ENCODE results near the gene TOR1B.
A peak's percentile ranks its signal among the peaks of the same experiment; 100 is the strongest.

Gene TOR1B

DNA sequence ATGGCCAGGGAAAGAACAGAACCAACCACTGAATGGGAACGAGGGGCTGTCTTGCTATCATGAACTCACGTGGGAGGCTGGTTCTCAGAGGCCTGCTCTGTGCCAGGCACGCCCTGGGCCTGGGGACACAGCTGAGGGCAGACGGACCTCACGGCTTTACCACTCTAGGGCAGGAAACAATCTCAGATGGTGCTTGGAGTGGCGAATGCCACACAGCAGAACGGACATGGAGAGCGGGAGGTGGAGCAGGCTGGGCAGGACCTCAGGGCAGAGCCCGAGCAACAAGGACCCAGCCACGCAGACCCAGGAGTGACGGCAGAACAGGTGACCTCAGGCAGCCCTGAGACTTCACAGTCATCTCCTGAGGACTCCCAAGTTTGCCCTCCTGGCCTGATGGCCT lies 12.3 kb downstream of the TOR1B start:
- no peak for DNase-seq

DNA sequence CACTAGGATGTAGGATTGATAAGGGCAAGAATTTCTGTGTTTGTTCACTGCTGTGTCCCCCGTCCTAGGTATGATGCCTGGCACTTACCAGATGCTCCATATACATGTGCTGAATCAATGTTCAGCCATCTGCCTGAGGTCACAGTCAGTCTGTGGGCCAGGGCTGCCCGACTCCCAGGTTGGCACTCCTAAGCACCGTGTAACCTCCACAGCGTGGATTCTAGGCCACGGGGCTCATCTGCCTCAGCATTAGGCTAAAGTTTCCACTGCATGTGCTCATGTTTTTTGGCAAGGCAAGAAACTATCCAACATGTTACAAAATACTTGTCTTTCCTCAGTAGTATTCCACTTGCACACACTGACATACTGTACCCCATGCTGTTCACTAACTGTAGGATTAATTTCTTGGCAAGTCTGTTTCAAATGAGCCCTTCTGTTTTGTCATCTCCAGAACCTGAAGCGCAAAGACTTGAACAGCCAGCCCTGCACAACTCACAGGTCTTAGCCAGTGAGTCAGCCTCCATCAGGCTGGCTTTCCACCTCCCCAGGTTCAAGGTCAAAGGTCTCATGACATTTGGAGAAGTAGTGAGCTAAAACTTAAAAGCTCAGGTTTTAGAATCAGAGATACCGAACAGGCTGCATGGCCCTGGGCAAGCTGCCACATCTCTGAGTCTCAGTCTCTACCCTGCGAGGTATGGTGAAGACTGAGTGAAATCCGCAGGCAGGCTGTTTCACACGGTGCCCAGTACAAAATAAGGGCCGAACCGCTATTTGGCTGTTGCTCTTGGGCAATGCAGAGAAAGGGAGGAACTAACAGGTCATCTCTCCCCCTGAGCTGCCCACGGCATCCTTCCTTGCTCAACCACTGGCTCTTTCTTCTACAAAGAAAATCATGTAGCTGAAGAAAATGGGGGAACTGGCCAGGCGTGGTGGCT lies 13.8 kb downstream of the TOR1B start:
- no peak for DNase-seq

DNA sequence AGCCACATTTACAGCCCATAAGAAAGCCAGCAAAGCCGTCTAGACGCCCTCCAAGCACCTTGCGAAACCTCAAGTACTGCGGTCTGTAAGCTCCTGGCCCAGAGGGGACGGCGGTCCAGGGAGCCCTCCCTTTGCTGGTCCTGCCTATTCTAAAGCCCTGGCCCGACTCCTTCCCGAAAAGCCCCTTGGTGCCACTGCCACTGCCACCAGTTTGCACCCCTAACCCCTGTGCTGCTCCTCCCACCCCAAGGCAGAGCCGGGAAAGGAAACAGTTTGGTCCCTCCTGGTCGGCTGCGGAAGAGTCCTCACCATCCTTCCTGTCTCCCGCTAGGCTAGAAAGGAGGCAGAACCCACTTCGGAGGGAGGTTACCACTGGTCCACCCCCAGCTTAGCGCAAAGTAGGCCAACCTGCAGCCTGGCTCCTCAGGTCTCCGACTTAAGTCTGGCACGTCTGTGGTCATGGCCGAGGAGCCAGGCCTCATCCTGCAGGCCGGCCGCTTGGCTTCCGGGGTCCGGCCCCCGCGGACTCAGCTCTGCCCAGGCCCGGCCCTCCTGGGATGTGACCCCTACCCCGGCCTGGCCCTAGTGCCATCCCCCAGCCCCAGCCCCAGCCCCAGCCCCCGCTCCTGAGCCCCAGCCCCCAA lies 20.0 kb downstream of the TOR1B start:
- no peak for DNase-seq

DNA sequence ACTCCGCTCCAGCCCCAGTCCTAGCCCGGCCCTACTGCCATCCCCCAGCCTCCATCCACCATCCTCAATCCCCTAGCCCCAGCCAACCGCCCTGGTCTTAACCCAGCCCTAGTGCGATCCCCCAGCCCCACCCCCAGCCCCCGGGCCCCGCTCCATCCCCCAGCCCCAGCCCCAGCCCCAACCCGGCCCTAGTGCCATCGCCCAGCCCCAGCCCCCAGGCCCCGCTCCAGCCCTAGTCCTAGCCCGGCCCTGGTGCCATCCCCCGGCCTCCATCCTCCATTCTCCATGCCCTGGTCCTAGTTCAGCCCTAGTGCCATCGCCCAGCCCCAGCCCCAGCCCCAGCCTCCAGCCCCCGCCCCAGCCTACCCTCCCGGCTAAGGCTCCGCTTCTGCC lies 20.6 kb downstream of the TOR1B start:
- no peak for DNase-seq

DNA sequence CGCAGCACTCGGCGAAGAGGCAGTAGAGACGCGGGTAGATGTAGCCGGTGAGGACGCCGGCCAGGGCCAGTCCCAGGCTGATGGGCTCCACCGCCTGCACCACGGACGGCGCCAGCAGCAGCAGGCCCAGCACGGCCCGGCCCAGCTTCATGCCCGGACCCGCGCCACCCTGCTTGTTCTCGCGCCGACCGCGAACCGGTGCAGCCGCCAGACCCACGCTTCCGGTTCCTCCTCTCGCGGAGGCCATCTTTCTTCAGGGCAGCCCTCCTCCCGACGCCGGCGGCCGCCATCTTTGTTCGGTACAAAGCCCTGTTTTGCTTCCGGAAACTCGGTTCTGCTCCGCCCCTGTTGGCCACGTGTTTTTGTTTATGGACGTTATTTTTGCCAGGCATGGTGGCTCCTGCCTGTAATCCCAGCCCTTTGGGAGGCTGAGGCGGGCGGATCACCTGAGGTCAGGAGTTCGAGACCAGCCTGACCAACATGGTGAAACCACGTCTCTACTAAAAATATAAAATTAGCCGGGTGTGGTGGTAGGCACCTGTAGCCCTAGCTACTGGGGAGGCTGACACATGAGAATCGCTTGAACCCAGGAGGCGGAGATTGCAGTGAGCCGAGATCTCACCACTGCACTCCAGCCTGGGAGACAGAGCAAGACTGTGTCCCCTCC lies 21.1 kb downstream of the TOR1B start, which contains the start of gene TOR1A:
Gene TOR1A, minus strand, starts transcription at position 202 of the 667 bp plus-strand sequence. Its CDS starts 51 bp downstream, at position 151.
- DNase-seq = peak; percentile 95

GRCh38 chr9:129826344-129826743 lies 23.4 kb downstream of the TOR1B start:
- DNase-seq = no peak

- no peak for DNase-seq
Observed at GRCh38 chr9:129826759-129827158, 23.8 kb downstream of the TOR1B start.

DNA sequence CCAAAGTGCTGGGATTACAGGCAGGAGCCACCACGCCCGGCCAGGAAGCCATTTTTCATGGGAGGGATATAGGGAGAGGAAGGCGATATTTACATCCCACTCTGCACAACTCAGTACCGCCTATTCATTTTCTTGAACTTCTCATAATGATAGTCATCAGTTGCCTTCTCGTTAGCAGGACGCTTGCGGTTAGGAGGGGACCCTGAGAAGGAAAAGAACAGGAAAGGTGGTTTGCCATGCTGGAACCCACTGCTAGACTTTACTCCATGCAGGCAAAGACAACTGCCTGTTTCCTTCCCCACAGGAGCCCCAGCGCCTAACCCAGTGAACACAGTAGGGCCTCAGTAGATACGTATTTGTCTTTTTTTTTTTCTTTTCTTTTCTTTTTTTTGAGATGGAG lies 25.1 kb downstream of the TOR1B start:
- no peak for DNase-seq

DNA sequence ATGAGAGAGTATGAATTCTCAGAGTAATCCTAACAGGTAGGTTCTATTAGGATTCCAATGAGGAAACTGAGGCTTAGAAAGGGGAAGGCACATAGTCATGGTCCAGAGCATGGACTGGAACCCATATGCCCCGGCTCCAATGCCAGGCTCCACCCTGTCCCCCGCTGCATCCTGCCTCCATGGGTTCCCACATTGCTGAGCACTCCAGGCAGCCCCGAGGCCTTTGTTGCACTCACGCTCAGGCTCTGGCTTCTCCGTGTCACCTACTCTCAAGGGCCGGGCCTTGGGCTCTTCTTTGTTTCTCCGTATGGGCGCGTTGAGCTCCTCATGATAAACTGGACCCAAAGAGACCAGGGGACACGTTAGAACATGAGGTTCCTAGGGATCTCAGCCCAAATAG lies 26.0 kb downstream of the TOR1B start:
- DNase-seq = no peak

DNA sequence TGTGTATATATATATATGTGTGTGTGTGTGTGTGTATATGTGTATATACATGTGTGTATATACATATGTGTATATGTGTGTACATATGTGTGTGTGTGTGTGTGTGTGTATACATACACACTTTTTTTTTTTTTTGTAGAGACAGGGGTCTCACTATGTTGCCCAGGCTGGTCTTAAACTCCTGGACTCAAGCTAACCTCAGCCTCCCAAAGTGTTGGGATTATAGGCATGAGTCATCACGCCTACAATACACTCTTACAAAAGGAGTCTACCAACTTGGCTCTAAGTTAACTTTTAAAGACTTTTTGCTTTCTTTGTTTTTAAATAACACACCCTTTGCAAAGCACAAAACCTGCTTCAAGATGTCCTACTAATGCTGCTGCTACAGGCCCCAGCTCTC lies 30.0 kb downstream of the TOR1B start:
- no peak for DNase-seq

DNA sequence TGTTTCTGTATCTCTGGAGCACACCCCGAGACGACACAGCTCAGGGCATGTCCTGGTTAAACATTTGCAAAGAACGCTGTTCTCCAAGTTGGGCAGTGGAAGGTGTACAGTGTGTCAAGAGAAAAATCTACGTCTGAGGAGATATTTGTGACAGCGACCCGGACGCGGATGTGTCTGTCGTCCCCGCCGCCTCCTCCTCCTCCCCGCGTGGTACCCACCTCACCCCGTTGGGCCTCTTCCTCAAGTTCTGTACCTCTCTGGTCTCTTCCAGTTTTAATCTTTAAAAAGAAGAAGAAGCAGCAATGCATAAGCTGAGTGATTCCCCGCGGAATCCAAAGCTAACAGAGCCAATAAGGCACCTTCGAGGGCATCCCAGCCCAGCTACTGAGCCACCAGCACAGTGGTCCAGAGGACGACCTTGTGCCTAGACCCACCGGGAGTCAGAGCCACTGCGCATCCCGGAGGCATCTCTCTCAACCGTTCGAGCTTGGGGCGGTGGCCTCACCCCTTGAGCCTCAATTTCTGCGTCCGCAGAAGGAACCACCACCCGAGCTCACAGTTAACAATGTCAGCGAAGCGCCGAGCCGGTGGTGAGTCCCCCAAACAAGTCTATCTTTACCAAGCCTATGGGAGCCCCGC lies 31.6 kb downstream of the TOR1B start:
- no peak for DNase-seq

DNA sequence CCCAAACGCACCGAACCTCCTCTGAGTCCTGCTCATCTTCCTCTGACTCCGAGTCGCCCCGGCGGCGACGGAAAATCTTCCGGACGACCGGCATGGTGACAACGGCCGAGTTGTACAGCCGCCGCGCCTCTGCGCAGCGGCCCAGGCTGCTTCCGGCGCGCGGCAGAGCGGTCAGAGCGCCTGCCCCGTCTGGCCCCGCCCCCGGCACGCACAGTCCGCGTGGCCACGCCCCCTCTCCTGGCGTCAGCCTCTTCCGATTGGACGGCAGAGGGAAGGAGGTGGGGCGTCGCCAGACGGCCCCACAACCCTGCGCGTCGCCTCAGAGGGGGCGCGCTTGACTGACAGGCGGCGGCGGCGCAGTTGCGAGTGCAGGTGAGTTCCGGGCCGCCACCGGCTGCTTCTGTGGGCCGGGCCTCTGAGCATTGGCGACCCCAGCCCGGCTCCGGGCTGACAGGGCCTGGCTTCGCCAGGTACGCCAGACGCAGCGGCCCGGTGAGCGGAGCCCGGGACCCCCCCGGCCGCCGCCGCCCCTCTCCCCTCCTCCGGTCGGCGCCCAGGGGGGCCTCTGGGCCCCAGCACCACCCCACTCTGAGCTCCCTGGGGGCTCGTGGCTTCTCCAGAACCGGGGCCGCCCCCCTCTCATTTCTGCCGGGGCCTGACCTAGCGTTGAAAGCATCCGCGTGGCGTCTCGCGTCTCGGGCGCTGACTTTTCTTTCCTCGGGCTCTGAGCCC lies 32.3 kb downstream of the TOR1B start, which contains the start of the genes C9orf78 and USP20:
Gene C9orf78, minus strand, starts transcription at position 148 of the 732 bp plus-strand sequence. Its CDS starts 54 bp downstream, at position 94.
Gene USP20, plus strand, starts transcription at position 331 of the 732 bp plus-strand sequence. CDS start 17,098 bp downstream, outside the sequence.
- peak; percentile 93 for DNase-seq

- DNase-seq = peak; percentile 16
Observed at GRCh38 chr9:129835860-129836223, 32.9 kb downstream of the TOR1B start.

- DNase-seq = no peak
Observed at GRCh38 chr9:129836311-129837007, 33.5 kb downstream of the TOR1B start.

DNA sequence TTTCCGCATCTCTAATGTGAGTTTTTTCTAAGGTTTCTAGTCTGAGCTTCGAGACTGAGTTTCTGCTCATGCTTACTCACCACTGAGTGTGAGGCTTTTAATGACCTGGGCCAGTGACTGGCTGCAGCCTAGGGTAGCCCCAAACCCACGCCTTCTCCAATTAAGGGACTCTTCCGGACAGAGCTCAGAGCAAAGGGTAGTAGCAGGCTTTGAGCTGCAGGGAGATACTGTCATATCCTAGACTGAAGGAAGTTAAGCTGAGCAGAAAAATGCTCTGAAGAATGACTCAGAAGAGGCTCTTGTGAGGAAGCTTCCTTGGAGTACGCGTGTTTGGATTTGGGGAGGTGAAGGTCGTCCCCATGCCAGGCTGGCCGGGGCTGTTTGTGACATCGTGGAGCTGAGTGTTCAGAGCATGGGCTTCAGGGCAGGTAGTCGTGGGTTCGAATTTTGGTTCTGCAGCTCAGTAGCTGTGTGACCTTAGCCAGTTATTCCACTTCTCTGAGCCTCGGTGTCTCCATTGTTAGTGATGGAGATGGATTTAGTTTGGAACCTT lies 35.8 kb downstream of the TOR1B start:
- DNase-seq = no peak

DNA sequence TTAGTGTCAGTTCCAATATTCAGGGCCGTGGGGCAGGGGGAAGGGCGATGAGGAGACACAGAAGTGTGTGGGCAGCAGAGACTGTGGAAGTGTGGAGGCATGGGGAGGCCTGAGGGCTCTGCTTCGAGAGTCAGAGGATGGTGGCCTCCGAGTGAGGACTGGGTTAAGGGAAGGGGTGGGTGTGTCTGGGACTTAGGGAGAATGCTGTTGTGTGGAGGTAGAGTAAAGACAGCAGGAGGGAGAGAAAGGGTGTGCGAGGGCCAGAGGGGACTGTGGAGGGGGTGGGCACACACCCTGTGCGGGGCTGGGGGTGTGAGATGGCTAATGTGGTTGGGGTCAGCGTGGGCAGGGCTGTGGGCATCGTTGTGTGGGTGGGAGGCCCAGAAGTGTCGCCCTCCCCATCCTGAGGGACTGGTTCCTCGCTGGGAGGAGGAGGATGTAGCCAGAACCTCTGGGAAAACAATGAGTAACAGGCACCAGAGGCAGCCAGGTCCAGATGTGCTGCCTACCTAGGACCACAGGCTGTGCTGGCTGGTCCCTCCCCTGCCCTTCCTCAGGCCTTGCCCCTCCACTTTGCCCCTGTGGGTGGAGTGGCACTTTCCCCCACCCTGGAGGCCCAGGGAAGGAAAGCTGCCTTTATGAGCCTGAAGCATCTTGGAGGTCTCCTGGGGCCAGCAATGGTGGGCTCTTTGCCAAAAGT lies 36.5 kb downstream of the TOR1B start:
- DNase-seq = no peak

DNA sequence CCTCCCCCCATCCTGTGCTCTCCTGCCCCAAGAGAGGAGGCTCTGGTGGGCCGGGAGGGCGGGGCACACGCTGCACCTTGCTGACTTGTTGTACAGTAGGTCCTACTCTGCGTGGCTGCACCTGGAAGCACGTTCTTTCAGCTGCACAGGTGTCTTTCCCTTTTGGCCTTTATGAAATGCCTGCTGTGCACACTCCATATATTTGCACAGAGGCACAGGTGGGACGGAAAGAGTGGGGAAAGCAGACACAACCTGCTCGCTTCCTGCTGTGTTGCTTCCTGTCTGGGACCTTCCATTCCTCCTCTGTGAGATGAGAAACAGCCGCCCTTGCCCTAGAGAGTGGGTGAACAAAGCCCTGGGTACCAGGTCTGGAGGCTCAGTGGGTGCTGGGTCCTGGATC lies 37.0 kb downstream of the TOR1B start:
- peak; percentile 75 for DNase-seq

GRCh38 chr9:129841071-129841470 lies 38.1 kb downstream of the TOR1B start:
- no peak for DNase-seq

GRCh38 chr9:129845373-129845772 lies 42.4 kb downstream of the TOR1B start:
- no peak for DNase-seq

GRCh38 chr9:129848712-129849441 lies 45.9 kb downstream of the TOR1B start:
- no peak for DNase-seq
